HG03103 (cell line): ENCODE results near the gene GORASP2.

Source experiments
- ATAC-seq: cut with Tn5 transposase; IDR thresholded peaks from one replicate; pipeline ENCODE4 v1.9.1; 2021; ENCODE audit warnings: low read depth; ENCODE audit not compliant: unreplicated experiment

Gene GORASP2

DNA sequence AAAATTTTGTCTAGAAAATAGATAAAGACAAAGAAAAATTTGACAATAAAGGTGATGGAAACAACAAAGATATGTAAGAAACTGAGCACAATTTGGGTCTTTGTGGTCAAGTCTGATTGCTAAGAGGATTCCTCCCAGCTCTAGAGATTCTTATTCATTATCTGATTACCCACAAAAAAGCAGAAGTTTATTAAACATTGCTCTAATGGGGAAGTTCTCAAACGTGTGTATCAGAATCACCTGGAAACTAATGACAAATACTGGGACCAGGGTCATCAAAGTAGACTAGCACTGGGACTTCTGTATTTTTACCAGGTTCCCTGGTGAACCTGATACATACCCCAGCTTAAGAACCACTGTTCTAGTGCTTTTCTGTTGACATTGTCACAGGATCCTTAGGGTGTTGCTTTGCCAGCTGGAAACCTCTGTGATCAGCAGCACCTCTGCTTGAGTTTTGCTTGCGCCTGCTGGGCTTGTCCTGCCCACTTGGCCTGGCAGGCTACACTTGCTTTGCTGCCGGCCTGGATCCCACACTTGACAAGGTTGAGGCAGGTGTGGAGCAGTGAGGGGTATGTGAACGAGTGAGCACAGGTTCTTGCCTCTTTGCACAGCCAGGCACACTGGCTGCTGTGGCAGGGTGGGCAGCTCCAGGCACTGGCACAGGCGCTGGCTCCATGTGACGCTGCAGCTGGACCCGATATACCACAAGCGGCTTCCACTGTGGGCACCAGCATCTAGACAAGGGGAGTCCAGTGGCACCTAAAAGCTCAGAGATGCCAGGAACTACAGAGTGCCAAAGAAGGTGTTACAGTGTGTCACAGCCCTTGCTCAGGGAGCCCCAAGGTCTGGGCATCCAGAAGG lies 6.2 kb upstream of the GORASP2 start:
- ATAC-seq: no peak

DNA sequence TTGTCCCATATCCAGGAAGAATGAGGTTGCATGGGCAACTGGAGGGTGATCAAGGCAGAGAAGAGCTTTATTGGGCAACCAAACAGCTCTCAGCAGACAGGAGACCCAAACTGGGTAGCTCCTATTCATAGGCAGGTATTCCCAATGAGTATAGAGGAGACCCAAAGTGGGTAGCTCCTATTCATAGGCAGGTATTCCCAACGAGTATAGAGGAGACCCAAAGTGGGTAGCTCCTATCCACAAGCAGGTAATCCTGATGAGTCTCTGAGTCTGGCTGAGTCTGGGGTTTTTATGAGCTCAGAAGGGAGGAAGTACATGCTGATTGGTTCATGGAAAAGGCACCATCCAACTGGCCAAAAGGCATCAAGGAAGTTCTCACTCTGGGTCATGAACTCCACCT lies 5.3 kb upstream of the GORASP2 start:
- ATAC-seq: no peak

DNA sequence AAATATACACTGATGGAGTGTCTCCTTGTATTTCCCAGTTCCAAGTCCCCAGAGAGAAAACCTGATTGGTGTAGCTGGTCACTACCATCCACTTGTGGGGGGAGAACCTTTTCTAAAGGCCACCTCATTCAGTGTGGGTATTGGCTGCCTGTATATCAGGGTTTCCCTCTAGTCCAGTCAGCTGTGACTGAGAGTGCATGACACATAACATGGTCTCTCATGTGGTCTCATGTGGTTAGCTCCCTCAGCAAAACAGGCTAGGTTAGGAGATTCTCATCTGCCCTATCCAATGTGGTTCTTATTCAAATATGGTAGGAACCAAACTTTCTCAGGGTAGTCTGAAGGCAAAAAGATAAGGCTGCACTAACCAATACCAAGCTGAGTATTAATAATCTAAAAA lies 4.1 kb upstream of the GORASP2 start:
- no peak for ATAC-seq

DNA sequence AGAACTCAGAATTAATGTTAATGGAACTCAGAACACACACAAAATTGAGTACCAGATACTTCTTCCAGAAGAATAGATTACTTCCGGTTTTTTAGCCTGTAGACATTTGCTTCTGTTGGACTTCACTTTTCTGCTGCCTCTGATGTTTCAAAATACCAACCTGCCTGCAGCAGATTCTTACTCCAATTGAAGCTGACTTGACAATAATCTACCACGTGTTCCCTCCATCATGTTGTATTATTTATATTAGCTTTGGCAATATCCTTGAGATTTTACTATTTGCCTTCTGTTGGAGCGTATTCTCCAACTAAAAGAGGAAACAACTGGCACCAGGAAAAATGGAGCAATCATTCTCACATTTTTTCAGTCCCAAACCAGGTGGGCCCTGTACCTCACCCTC lies 3.1 kb upstream of the GORASP2 start:
- ATAC-seq: no peak

DNA sequence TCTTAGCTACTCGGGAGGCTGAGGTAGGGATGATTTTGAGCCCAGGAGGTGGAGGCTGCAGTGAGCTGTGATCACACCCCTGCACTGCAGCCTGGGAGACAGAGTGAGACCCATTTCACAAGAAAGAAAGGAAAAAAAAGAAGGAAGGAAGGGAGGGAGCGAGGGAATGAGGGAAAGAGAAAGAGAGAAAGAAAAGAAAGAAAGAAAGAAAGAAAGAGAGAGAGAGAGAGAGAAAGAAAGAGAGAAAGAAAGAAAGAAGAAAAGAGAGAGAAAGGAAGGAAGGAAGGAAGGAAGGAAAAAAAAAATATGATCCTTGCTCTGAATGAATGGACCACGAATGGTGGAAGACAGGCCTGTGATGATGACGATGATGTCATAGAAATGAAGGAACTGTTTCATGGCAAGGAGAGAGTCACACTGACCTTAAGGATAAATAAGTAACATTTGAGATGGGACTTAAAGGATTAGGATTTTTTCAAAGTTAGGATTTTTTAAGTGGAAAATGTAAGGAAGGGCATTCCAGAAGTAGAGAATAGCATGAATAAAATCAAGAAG lies 2.2 kb upstream of the GORASP2 start:
- ATAC-seq: no peak

DNA sequence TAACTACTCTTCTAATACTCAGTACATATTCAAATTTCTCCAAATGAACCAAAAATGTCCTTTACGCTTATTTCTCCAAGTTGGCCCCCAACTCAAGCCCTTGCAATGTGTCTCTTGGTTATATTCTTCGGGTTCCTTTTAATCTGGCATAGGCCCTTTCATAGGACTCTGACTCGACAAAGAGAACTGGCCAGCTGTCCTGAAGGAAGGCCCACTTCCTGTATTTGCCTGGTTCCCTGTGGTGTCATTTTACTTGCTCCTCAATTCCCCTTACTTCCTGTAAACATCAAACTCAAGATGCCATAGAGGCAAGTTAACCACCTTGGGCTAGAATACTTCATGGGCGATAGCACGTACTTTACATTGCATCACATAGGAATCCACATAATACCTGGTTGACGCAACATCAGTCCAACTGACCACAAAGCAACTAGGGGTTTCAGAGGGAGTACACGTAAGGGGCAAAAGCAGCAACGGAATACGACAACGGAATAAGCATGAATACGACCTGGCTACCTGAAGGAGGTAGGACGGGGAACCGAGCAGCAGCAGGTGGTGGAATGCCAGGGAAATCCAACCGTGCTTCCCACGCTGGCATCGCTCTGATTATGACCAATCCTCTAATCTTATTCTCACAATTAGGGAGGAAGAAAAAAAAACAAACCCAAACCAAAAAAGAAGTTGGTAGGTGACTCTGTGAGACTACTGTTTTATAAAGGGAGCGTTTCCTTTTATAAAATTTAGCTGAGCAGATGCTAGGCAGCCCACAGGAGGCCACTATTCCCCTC lies 823 bp upstream of the GORASP2 start:
- ATAC-seq: no peak

DNA sequence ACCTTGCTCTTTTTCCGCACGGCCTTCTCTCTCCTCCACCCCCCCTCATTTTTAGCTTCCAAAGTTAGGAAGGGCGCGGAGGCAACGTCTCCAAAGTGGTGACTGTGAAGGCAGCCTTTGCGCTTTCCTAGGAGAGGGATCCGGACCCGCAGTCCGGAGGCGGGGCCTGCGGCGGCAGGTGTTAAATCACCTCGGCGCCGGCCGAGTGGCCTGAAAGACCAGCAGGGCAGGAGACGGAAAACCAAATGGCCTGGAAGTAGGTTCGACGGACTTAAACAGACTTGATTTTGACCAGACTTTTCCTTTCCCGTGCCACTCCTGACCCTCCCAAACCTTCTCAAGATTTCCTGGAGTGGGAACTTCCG lies 615 bp downstream of the GORASP2 start:
- no peak for ATAC-seq

DNA sequence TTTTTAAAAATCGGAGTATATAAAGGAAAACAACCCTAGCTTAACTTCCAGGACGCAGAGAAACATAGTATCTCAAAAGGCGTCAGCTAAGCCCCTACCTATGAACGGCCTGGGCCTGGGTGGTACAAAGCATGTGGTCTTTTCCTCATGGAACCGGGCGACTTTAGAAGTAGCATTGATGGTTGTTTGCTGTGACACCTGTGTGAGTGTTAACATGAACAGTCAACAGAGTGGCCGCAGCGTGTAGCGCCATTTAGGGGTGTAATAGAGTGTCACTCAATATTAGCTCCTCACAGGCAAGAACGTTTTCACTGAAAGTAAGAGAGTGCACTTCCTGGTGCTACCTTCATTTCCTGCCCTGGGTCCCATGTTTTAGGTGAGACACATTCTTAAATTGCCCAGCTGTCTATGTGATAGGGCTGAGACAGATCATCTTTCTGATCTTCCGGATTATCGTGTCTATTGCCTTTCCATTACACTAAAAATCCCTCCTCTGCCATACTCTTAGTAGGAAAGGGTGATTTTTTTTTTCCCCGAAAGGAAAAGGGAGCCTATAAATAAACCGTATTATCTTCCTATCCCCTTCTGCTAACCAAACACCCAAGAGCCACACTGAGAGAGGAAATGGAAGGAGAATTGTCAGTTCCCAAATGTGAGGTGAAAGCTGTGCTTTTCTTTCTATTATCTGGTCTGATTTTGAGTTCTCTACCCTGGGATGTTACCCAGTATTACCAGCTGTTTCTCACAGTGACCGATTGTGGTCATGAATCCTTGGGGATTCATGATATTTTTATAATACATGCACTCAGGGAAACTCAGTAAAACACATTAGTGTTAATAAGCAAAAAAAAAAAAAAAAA lies 1.3 kb downstream of the GORASP2 start:
- ATAC-seq: peak; percentile 33

DNA sequence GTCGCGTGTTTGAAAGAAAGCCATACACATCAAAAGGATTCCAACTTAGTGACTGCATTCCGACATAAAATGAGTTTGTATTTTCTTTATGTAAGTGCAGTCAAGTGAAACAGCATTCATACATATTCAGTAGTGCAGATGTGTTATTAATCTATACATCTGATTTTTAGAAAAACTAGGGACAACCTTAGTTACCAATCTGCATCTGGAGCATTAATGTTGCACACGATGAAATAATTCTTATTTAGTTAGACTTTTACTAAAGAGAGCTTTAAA lies 1.9 kb downstream of the GORASP2 start:
- no peak for ATAC-seq

DNA sequence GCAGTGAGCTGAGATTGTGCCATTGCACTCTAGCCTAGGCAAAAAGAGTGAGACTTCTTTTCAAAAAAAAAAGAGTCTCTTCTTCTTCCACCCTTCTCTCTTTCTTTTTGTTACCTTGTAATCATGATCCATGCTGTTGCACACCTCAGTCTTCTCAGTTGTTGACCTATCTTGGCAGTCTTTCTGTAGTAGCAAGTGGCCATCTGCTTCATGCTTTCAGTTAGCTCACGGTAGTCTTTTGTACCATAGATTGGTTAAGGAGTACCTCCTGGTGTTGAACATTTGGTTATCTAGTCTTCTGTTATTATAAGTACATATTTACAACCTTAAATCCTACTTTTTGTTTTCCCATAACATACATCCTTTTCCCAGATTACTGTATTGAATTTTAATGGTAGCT lies 3.1 kb downstream of the GORASP2 start:
- no peak for ATAC-seq

DNA sequence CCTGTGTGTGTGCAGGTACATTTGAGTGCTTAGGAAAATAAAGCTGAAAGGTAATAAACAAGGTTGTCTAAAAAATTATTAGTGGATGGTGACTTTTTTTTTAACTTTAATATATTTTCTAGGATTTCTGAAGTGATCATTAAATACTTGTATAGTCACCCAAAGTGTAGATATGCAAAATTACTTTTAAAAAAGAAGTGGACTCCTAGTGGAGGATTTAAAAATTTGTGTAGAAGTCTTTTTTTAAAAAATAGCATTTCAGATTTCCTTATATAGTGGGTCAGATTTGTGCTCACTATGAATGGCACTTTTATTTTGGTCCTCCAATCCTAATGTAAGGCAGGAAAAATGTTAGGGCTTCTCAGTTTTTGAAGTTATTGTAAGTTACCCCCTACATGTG lies 3.9 kb downstream of the GORASP2 start:
- no peak for ATAC-seq

DNA sequence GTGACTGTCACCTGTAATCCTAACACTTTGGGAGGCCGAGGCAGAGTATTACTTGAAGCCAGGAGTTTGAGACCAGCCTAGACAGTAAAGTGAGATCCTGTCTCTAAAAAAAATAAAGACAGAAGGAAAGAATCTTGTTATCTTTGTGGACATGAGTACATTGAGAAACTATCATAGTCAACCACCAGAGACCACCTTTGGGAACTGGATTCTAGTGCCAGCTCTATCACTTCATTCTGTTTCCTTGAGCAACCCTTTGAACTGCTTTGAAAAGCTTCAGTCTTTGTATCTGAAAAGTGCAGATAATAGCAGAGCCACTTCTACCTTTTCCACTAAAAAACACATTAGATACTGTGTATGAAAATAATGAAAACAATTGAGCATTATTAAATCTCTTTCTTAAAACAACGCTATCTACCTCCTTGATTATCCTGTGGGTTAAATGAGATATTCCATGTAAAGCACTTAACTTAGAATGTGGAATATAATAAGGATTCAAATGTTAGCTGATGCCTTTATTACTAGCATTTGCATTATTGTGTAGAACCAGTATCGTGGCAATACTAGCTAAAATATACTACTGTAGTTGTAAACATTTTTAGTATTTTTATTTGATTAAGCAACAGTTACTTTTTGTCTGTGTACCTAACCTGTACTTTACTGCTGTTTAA lies 8.8 kb downstream of the GORASP2 start:
- no peak for ATAC-seq

DNA sequence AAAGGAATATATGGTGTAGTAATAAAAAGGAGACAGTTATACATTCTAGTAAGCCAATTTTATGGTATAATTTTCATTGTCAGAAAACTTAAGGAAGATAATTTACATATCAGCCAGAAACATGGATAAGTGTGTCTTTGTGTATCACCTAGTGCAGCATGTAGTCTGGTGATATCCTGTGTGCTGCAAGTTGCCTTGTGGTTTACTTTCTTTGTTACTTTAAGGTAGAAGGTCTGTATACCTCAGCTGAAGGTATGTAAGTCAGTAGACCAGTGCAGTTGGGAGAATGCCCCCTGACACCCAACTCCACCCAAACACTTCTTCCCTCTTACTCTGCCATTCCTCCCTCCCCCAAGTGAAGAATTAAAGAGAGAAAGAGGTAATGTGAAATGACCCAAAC lies 11.0 kb downstream of the GORASP2 start:
- no peak for ATAC-seq

DNA sequence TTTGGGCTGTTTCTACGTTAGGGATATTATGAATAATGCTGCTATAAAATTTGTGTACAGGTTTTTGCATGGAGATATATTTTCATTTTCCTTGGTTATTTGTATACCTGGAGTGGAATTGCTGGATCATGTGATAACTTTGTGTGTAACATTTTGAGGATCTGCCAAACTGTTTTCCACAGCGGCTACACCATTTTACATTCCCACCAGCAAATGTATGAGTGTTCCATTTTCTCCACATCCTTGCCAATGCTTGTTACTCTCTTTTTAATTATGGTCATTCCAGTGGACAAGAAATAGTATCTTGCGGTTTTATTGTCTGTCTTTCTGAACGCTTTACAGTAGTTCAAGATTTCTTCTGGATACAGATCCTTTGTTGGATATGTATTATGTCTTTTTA lies 13.6 kb downstream of the GORASP2 start:
- no peak for ATAC-seq

DNA sequence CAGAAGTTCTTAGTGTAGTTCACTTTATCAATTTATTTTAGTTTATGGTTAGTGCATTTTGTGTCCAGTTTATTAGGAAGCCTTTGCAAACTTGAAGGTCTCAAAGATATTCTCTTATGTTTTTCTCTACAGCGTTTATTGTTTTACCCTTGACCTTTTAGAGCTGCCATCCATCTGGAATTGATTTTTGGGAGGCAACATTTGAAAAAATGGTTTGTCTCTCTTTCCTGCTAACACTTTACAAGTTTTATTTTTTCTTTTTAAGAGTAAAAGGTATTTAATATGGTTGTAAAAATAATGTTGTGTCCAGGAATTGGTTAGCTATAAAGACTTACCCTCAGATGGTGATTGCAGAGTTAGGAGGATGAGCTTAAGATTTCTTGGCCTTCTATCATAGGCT lies 14.0 kb downstream of the GORASP2 start:
- no peak for ATAC-seq

DNA sequence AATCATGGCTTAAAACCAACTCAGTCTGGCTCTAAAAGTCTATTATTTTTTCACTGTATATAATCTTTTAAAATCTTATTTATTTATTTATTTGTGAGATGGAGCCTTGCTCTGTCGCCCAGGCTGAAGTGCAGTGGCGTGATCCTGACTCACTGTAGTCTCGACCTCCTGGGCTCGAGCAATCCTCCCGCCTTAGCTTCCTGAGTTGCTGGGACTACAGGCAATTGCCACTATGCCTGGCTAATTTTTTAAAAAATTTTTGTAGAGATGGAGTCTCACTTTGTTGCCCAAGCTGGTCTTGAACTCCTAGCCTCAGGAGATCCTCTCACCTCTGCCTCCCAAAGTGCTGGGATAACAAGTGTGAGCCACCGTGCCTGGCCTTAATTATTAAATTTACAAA lies 14.5 kb downstream of the GORASP2 start:
- ATAC-seq: no peak

DNA sequence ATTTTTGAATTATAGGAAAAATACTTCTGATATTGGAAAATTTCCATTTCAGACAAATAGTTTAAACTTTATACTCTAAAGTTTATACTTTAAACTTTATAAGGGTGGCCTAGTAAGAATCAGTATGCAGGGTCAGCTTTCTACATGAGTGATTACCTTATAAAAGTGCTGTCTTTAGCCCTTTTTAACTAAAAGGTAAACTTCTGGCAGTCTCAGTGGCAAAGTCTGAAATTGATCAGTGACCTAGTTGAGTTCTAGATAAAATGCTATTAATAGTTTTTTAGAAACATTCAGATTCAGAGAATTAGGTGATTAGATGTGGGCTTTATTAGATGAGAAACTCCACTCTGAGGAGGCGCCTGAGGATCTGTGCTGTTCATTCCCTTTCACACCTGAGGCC lies 15.5 kb downstream of the GORASP2 start:
- no peak for ATAC-seq

DNA sequence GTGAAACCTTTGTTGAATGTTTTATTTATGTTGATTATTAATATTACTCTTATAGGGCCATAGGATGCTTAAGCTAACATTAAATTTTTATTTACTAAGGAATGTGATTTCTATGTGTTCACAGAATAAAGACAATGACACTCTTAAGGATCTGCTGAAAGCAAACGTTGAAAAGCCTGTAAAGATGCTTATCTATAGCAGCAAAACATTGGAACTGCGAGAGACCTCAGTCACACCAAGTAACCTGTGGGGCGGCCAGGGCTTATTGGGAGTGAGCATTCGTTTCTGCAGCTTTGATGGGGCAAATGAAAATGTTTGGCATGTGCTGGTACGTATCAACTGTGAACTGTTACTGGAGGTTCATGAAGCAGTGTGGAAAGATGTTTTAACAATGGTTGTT lies 20.4 kb downstream of the GORASP2 start:
- no peak for ATAC-seq

DNA sequence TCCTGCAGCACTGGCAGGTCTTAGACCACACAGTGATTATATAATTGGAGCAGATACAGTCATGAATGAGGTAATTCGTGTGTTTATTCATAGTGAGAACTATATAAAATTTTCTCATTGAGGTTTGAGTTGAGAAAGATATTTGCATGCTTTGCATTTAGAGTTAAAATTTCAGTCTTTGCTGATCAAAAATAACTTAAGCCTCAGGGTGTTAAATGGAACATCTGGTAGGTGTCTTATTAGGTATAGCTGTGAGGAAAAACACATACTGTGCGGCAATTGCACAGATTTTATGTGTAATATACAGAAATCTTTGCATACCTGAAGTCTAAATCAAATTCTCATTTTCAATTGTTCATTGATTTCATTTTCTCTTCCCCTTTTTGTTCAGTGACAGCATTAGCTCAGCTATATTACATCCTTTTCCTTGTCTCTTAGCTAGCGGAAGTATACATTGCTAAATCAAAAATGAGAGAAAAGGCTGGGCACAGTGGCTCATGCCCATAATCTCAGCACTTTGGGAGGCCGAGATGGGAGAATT lies 21.2 kb downstream of the GORASP2 start:
- peak; percentile 72 for ATAC-seq

DNA sequence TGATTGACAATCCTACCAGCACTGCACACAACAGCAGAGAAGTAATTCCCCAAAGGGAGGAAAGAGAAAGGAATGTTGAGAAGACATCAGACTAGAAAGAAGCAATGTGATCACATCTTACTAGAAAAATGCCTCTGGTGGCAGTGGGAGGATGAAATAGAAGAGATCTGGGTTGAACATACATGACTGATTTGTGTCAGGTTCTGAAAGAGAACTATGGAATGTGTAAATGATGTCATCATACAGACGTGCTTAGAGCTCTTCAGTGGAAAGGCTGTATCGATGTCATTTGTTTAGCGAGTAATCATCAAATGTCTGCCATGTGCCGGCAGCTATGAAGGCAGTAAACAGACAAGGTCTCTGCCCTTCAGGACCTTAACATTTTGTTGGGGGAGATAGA lies 24.9 kb downstream of the GORASP2 start:
- no peak for ATAC-seq
